Mesodermal cell (in vitro differentiated cells): ENCODE results near the gene STX5. TPM values are rescaled to one million over a fixed set of nuclear protein-coding genes. Genes with fewer than 3 reads are reported as not detected.
A peak's percentile ranks its signal among the peaks of the same experiment; 100 is the strongest.

Source experiments
- H3K27ac ChIP-seq: 2 replicates; pipeline ENCODE4 v1.7.0; 2013; ENCODE audit warnings: mild to moderate bottlenecking, low read depth, low read length, moderate library complexity; ENCODE audit not compliant: severe bottlenecking
- H3K36me3 ChIP-seq: 2 replicates; pipeline ENCODE4 v1.7.1; 2013; ENCODE audit warnings: mild to moderate bottlenecking, low read length, moderate library complexity; ENCODE audit not compliant: control insufficient read depth, insufficient read depth
- H3K4me1 ChIP-seq: one replicate; pipeline ENCODE4 v1.7.1; 2013; ENCODE audit warnings: mild to moderate bottlenecking, low read length; ENCODE audit not compliant: insufficient read depth, control insufficient read depth, poor library complexity, severe bottlenecking
- H3K4me3 ChIP-seq: 2 replicates; pipeline ENCODE4 v1.7.0; 2013; ENCODE audit warnings: low read length, control low read depth, mild to moderate bottlenecking; ENCODE audit not compliant: insufficient read depth, poor library complexity, severe bottlenecking; ENCODE audit errors: extremely low read depth
- H3K9me3 ChIP-seq: 2 replicates; pipeline ENCODE4 v1.7.1; 2013; ENCODE audit warnings: mild to moderate bottlenecking, low read length, moderate library complexity; ENCODE audit not compliant: control insufficient read depth
- WGBS, 2 experiments: methylation state at CpG; one replicate each; pipeline ENCODE4 v1.1.5; 2013; ENCODE audit warnings: missing lambda C conversion rate in 2 of 2; ENCODE audit not compliant: insufficient coverage in 2 of 2; 5-methylcytosine and 5-hydroxymethylcytosine counted together
- polyA plus RNA-seq, 2 experiments: library from polyadenylated mRNA; stranded (reverse); fragments of 50-300 nt; gene quantifications; one replicate each; pipeline ENCODE4 v1.2.3, GENCODE V29; 2013

STX5 gene, protein sequence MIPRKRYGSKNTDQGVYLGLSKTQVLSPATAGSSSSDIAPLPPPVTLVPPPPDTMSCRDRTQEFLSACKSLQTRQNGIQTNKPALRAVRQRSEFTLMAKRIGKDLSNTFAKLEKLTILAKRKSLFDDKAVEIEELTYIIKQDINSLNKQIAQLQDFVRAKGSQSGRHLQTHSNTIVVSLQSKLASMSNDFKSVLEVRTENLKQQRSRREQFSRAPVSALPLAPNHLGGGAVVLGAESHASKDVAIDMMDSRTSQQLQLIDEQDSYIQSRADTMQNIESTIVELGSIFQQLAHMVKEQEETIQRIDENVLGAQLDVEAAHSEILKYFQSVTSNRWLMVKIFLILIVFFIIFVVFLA
- polyA plus RNA-seq (2013, experiment 1 of 2), result 54.7 TPM
- 54.2 TPM for polyA plus RNA-seq (2013, experiment 2 of 2)

DNA sequence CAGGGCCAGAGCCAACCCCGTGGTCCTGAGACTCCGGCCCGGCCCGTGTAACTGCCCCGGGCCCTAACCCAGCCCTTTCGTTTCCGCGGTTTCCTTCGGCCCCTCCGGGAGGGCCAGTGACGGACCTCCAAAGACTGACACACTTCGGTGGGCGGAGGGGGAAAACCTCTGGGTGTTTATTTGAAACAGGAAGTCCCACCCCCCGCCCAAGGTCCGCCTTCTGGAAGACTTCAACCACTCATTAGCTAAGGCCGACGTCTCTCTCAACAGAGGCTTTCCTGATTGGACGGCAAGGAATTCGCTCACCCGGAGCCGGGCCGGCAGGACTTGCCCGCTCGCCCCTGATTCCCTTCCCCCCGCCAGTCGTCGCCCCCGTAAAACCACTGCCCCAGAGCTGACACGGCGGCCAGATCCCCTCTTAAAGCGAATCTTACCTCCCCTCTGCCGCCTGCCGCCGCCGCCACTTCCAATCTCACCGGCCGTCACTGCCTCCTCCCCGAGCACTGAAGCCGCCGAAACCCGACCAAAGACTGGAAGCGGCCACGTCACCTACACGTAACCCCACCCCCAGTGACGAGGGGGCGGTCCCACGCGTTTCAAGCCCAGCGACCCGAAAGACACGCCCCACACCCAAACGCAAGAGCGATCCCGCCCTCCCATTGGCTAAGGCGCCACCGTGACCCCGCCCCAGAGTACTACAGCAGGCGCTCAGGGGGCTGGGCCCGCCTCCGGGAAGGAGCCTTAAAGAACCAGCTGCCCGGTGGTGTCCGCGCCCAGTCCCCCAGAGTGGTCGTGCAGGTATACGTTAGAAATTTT lies at the start of gene STX5:
STX5 (minus strand) TSS at position 532 of the 816 bp plus-strand sequence. CDS start 808 bp downstream, outside the sequence.
- Histone ChIP-seq H3K27ac (peak within 1 kb of the TSS; percentile 100), H3K4me3 (peak within 1 kb of the TSS; percentile 85), H3K9me3 (no peaks in the 10 kb centered on the region), H3K4me1 (peaks cover 8% of the 10 kb centered on the region), H3K36me3 (peaks cover 71% of the 10 kb centered on the region)
- WGBS, 2 experiments, result 0% methylated on average over 32 to 49 of the region's 65 CpGs

DNA sequence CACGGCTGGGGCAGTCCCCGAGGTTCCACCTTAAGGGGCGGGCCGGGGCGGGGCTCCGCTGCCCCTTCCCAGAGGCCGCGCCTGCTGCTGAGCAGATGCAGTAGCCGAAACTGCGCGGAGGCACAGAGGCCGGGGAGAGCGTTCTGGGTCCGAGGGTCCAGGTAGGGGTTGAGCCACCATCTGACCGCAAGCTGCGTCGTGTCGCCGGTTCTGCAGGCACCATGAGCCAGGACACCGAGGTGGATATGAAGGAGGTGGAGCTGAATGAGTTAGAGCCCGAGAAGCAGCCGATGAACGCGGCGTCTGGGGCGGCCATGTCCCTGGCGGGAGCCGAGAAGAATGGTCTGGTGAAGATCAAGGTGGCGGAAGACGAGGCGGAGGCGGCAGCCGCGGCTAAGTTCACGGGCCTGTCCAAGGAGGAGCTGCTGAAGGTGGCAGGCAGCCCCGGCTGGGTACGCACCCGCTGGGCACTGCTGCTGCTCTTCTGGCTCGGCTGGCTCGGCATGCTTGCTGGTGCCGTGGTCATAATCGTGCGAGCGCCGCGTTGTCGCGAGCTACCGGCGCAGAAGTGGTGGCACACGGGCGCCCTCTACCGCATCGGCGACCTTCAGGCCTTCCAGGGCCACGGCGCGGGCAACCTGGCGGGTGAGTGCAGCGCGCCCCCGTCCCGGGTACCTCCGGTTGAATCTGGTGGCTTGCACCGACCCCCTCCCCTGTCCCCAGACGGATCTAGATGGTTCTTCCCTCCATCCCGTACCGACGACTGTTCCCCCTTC lies 49.1 kb upstream of the STX5 start, which contains the start of gene SLC3A2:
SLC3A2 (plus strand) TSS at position 94 of the 776 bp plus-strand sequence; CDS start at position 222, 128 bp downstream.
- Histone ChIP-seq H3K4me1 (peaks cover 40% of the 10 kb centered on the region), H3K27ac (peak within 1 kb of the TSS; percentile 100), H3K9me3 (no peaks in the 10 kb centered on the region), H3K4me3 (peak within 1 kb of the TSS; percentile 88), H3K36me3 (peaks cover 73% of the 10 kb centered on the region)
- 0% methylated on average over 63 to 67 of the region's 69 CpGs for WGBS, 2 experiments

DNA sequence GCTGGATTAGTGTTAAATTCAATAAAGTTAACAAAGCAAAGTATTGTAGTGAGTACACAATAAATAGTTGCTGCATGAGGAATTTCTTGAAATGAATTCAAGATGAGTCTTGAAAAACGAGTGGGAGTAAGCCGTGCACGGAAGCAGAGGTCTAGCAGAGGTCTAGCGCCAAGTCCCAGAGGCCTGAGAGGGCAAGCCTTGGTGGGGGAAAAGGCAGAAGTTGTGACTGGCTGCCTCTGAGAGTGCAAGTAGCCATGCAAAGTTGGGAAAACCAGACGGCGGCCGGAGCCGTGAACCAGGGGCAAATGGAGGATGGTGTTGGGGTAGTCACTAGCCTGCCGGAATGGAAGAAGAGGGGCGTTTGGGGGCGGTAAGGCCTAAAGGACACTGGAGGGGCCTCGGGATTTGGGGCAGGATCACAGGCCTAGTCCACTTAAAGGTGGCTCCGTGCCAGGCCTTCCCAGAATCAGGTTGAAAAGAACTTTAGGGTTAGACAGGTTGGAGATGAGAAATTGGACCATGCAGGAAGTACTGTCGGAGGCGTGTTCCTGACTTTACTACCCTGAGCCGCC lies 48.5 kb upstream of the STX5 start:
- H3K4me3 ChIP-seq, result peak overlapping the region; percentile 88
- no peaks in the 10 kb centered on the region for H3K9me3 ChIP-seq
- 16 to 20% methylated on average over 16 of the region's 16 CpGs for WGBS, 2 experiments
- H3K27ac ChIP-seq, result peak overlapping the region; percentile 100
- peaks cover 33% of the 10 kb centered on the region for H3K4me1 ChIP-seq
- peaks cover 66% of the 10 kb centered on the region for H3K36me3 ChIP-seq

DNA sequence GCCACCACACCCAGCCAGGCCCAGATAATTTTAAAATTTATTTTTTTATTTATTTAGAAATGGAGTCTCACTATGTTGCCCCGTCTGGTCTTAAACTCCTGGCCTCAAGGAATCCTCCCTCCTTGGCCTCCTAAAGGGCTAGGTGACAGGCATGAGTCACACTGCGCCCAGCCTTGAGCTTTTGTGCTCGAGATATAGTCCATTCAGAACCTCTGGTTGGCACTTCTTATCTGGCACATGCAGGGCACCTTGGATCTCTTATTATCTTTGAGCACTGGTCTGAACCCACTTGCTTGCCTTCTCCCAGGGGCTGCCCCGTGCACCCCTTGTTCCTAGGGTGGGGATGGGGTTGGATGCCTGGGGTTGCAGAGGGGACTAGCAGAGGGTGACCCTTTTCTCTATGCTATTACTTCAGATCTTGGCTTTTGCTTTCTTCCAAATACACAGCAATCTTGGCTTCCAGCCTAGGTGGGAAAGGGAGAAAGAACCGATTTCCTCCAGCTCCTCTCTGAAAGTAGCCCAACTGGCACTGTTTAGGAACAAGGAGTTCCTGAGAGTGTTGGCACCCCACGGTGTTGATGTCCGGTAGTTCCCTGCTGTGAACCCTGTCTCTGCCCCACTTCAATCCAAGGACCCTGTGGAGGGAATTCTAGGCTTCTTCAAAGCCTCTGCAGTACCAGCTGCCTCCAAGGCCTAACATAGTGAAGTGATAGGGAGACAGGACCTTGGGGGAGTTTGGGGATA lies 47.6 kb upstream of the STX5 start:
- Histone ChIP-seq H3K4me1 (peaks cover 25% of the 10 kb centered on the region), H3K36me3 (peaks cover 65% of the 10 kb centered on the region), H3K4me3 (no peak overlapping the region), H3K9me3 (no peaks in the 10 kb centered on the region), H3K27ac (peak overlapping the region; percentile 100)
- WGBS, 2 experiments, result 83 to 90% methylated on average over 2 to 5 of the region's 7 CpGs

DNA sequence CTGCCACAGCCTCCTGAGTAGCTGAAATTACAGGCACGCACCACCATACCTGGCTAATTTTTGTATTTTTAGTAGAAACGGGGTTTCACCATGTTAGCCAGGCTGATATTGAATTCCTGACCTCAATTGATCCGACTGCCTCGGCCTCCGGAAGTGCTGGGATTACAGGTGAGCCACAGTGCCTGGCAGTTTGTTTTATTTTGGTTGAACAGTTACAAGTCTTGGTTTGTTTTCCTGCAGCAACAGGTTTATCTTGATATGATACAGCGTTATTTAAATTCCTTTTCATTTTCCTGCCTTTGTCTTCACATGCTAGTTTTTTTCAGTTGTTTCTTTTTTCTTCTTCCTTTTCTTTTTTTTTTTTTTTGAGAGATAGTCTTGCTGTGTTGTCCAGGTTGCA lies 44.9 kb upstream of the STX5 start:
- peaks cover 62% of the 10 kb centered on the region for H3K36me3 ChIP-seq
- WGBS, 2 experiments, result 100% methylated on average over 4 to 5 of the region's 6 CpGs

DNA sequence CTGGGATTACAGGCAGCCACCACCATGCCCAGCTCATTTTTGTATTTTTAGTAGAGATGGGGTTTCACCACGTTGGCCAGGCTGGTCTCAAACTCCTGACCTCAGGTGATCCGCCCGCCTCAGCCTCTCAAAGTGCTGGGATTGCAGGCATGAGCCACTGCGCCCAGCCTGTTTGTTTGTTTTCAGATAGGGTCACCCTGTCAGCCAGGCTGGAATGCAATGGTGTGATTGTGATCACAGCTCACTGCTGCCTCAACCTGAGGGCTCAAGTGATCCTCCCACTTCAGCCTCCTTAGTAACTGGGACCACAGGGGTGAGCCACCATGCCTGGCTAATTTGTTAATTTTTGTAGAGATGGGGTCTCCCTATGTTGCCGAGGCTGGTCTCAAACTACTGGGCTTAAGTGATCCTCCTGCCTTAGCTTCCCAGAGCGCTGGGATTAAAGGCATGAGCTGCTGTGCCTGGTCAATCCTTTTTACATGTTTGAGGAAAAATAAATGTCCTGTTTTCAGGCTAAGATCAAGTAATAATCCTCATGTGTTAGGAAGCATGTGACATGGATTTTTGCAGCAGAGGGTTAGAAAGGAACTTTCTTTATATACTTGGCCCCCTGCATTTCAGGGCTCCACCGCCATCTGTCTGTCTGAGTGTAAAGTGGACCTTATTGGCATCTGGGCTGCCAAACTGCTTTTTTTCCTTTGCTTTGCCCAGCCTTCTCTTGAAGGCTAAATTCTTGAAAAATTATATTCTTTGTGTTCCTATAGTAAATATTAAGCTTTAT lies 44.0 kb upstream of the STX5 start:
- H3K36me3 ChIP-seq, result peaks cover 68% of the 10 kb centered on the region
- no peak overlapping the region for H3K4me3 ChIP-seq
- H3K9me3 ChIP-seq, result no peaks in the 10 kb centered on the region
- peaks cover 8% of the 10 kb centered on the region for H3K4me1 ChIP-seq
- 91 to 100% methylated on average over 2 to 6 of the region's 7 CpGs for WGBS, 2 experiments
- no peak overlapping the region for H3K27ac ChIP-seq

More for the DNA sequence above, 44.9 kb upstream of the STX5 start:
- H3K9me3 ChIP-seq, result no peaks in the 10 kb centered on the region
- peaks cover 8% of the 10 kb centered on the region for H3K4me1 ChIP-seq
- H3K27ac ChIP-seq, result no peak overlapping the region
- H3K4me3 ChIP-seq, result no peak overlapping the region

DNA sequence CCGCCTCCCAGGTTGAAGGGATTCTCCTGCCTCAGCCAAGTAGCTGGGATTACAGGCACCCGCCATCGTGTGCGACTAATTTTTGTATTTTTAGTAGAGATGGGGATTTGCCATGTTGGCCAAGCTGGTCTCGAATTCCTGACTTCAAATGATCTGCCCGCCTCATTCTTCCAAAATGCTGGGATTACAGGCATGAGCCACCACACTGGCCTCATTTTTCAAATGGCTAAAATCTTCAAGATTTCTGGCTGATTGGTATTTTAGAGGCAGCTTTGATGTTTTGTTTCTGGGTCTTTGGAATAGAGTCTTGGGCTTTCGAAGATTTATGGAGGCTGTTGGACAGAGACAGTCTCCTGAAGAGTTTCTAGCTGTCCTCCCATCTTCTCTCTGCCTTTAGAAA lies 43.0 kb upstream of the STX5 start:
- 96 to 100% methylated on average over 4 to 6 of the region's 7 CpGs for WGBS, 2 experiments
- Histone ChIP-seq H3K27ac (no peak overlapping the region), H3K4me3 (no peak overlapping the region), H3K36me3 (peaks cover 68% of the 10 kb centered on the region), H3K4me1 (peaks cover 4% of the 10 kb centered on the region), H3K9me3 (no peaks in the 10 kb centered on the region)

DNA sequence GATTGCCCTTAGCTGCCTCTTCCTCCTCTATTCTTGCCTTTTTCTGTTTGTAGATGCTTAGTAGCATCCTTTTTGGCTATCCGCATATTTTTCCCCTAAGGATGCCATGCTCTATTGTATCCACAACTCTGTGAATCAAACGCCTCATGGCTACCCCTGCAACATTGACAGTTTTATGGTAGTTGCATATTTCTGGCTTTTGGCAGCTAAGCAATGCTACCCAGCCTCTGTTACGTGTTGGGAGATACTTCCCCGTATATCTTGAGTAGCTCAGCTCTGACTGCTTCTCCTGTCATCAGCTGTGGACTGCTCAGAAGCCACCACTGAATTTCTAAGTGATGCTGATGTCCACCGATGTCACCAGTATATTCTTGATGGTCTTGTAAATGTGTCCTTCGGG lies 33.8 kb upstream of the STX5 start:
- H3K9me3 ChIP-seq, result no peaks in the 10 kb centered on the region
- no peak overlapping the region for H3K27ac ChIP-seq
- no peak overlapping the region for H3K4me3 ChIP-seq
- H3K36me3 ChIP-seq, result peaks cover 36% of the 10 kb centered on the region
- H3K4me1 ChIP-seq, result peaks cover 15% of the 10 kb centered on the region
- WGBS, 2 experiments, result 96 to 97% methylated on average over 4 to 5 of the region's 6 CpGs

DNA sequence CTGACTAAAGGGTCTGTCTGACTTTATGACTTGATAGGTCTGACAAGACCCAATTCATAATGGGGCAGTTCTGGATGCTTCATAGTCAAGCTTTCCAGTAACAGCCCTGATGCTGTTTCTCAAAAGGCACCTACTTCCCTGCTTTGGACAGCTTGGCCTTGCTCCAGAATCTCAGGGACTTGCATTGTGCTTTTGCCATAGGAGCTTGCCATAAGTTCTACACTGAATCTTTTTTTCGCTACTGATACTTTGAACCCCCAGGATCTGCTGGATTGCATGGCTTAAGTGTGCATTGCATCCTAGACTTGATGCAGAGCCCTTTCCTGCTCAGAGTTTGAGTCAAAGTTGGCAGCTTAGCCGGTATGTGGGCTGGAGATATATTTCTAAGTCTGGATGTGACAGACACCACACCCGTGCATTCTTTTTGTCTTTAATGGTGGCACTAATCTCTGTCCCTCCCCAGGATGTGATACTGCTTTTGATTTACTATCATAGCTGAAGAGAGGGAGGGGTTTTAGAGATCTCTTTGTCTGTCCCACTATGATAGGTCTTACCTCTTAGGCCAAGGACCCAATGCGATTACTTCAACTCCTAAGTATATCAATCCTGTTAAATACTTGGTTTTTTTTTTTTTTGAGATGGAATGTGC lies 32.0 kb upstream of the STX5 start:
- no peak overlapping the region for H3K27ac ChIP-seq
- no peaks in the 10 kb centered on the region for H3K9me3 ChIP-seq
- H3K4me3 ChIP-seq, result no peak overlapping the region
- 95% methylated on average over 2 of the region's 4 CpGs for WGBS, 2 experiments
- peaks cover 34% of the 10 kb centered on the region for H3K36me3 ChIP-seq
- peaks cover 15% of the 10 kb centered on the region for H3K4me1 ChIP-seq
